IMR-90 (cell line): ENCODE results near the gene SMIM41. TPM values are rescaled to one million over a fixed set of nuclear protein-coding genes. Genes with fewer than 3 reads are reported as not detected.
A peak's percentile ranks its signal among the peaks of the same experiment; 100 is the strongest.

Source experiments
- ATAC-seq: fragments of 200-7000 bp; cut with Tn5 transposase; 2 replicates; pipeline ENCODE4 v1.9.1; 2020; ENCODE audit warnings: low read depth, mild to moderate bottlenecking, moderate library complexity
- BruUV-seq: library from RNA; stranded (reverse); fragments of 400-500 nt; replicated peaks from 2 replicates; lab custom pipeline; 2021; lab: Mats Ljungman, UMichigan
- CTCF ChIA-PET: fragments of 300-600 bp; formaldehyde crosslinking; extraction: SDS; loops from one replicate; lab custom pipeline; 2021; ENCODE audit warnings: antibody characterized with exemption; lab: Yijun Ruan, JAX
- POLR2A ChIA-PET: fragments of 300-600 bp; sonication (Branson Sonifier 250); formaldehyde crosslinking; loops from one replicate; lab custom pipeline; 2022; ENCODE audit warnings: antibody characterized with exemption; ENCODE audit not compliant: unreplicated experiment; lab: Charles Lee
- DNase-seq: peaks from one replicate; pipeline ENCODE4 v3.0.0; 2013
- H2AFZ ChIP-seq: replicated peaks from 2 replicates; pipeline ENCODE3; 2013; ENCODE audit warnings: low read length, mild to moderate bottlenecking; ENCODE audit not compliant: poor library complexity
- H2AK5ac ChIP-seq: 2 replicates; pipeline ENCODE4 v1.6.1; 2013; ENCODE audit warnings: low read depth, low read length, inconsistent platforms
- H2AK9ac ChIP-seq: replicated peaks from 2 replicates; pipeline ENCODE3; 2013; ENCODE audit warnings: mild to moderate bottlenecking, low read depth, low read length, moderate library complexity; ENCODE audit not compliant: poor library complexity
- H2BK120ac ChIP-seq: 2 replicates; pipeline ENCODE4 v1.6.1; 2013; ENCODE audit warnings: low read depth, low read length, inconsistent platforms
- H2BK15ac ChIP-seq: 3 replicates; pipeline ENCODE4 v1.6.1; 2013; ENCODE audit warnings: low read depth, low read length, inconsistent platforms
- H2BK20ac ChIP-seq: 2 replicates; pipeline ENCODE4 v1.6.1; 2013; ENCODE audit warnings: low read depth, mild to moderate bottlenecking, inconsistent platforms, low read length, moderate library complexity
- H2BK5ac ChIP-seq: 2 replicates; pipeline ENCODE4 v1.6.1; 2013; ENCODE audit warnings: mild to moderate bottlenecking, low read depth, low read length, inconsistent platforms; ENCODE audit not compliant: poor library complexity, severe bottlenecking
- H3K14ac ChIP-seq: replicated peaks from 2 replicates; pipeline ENCODE4 v1.6.1; 2013; ENCODE audit warnings: low read depth, low read length, inconsistent platforms
- H3K18ac ChIP-seq: 2 replicates; pipeline ENCODE4 v1.6.1; 2013; ENCODE audit warnings: low read depth, low read length, control low read depth
- H3K23ac ChIP-seq: 2 replicates; pipeline ENCODE4 v1.6.1; 2013; ENCODE audit warnings: low read depth, low read length, inconsistent platforms
- H3K27ac ChIP-seq: 2 replicates; pipeline ENCODE4 v1.5.1; 2013; ENCODE audit warnings: mild to moderate bottlenecking, control low read depth, low read length; ENCODE audit not compliant: insufficient read depth
- H3K27me3 ChIP-seq: 2 replicates; pipeline ENCODE4 v1.6.1; 2013; ENCODE audit warnings: low read length; ENCODE audit not compliant: control insufficient read depth, insufficient read depth
- H3K36me3 ChIP-seq: 2 replicates; pipeline ENCODE4 v1.6.1; 2013; ENCODE audit warnings: low read length, mixed read lengths; ENCODE audit not compliant: control insufficient read depth, insufficient read depth
- H3K4ac ChIP-seq: 2 replicates; pipeline ENCODE4 v1.6.1; 2013; ENCODE audit warnings: low read depth, low read length, inconsistent platforms
- H3K4me1 ChIP-seq: 2 replicates; pipeline ENCODE4 v1.6.1; 2013; ENCODE audit warnings: low read length, mixed read lengths; ENCODE audit not compliant: control insufficient read depth, insufficient read depth
- H3K4me2 ChIP-seq: 2 replicates; pipeline ENCODE4 v1.6.1; 2013; ENCODE audit warnings: low read depth, mild to moderate bottlenecking, control low read depth, low read length, moderate library complexity
- H3K4me3 ChIP-seq: 2 replicates; pipeline ENCODE4 v1.5.1; 2013; ENCODE audit warnings: low read depth, mild to moderate bottlenecking, control low read depth, low read length, moderate library complexity; ENCODE audit not compliant: insufficient read depth
- H3K56ac ChIP-seq: 2 replicates; pipeline ENCODE4 v1.6.1; 2013; ENCODE audit warnings: low read length, inconsistent platforms; ENCODE audit not compliant: insufficient read depth; ENCODE audit errors: extremely low read depth
- H3K79me1 ChIP-seq, 2 experiments: 2 replicates each; pipeline ENCODE4 v1.6.1; 2013; ENCODE audit warnings: low read length in 2 of 2, inconsistent platforms in 1 of 2, low read depth in 1 of 2
- H3K9ac ChIP-seq: 2 replicates; pipeline ENCODE4 v1.6.1; 2013; ENCODE audit warnings: low read depth, low read length, control low read depth
- H3K9me1 ChIP-seq: 2 replicates; pipeline ENCODE4 v1.6.1; 2013; ENCODE audit warnings: low read length, inconsistent platforms; ENCODE audit not compliant: insufficient read depth
- H3K9me3 ChIP-seq: 2 replicates; pipeline ENCODE4 v1.6.1; 2013; ENCODE audit warnings: low read length; ENCODE audit not compliant: control insufficient read depth, insufficient read depth
- H4K20me1 ChIP-seq: 2 replicates; pipeline ENCODE4 v1.6.1; 2013; ENCODE audit warnings: low read length, inconsistent platforms; ENCODE audit not compliant: insufficient read depth
- H4K5ac ChIP-seq: 2 replicates; pipeline ENCODE4 v1.6.1; 2013; ENCODE audit warnings: mild to moderate bottlenecking, low read depth, low read length, control low read depth
- H4K8ac ChIP-seq, 2 experiments: 2 replicates each; pipeline ENCODE4 v1.6.1; 2013; ENCODE audit warnings: low read depth in 2 of 2, low read length in 2 of 2, control low read depth in 1 of 2, inconsistent platforms in 1 of 2
- H4K91ac ChIP-seq: 2 replicates; pipeline ENCODE4 v1.6.1; 2013; ENCODE audit warnings: low read depth, low read length, inconsistent platforms; ENCODE audit not compliant: insufficient read depth
- CEBPB ChIP-seq: IDR thresholded peaks from 2 replicates; pipeline ENCODE4 v1.6.1; 2012; ENCODE audit warnings: low read depth, low read length, improper control_type of control experiment
- CHD1 ChIP-seq: IDR thresholded peaks from 2 replicates; pipeline ENCODE4 v1.6.1; 2012; ENCODE audit warnings: low read depth, low read length, improper control_type of control experiment
- FOS ChIP-seq: fragments of 150-350 bp; IDR thresholded peaks from 2 replicates; pipeline ENCODE4 v1.6.1; 2016; ENCODE audit warnings: low read depth, low read length
- MAFK ChIP-seq: IDR thresholded peaks from 2 replicates; pipeline ENCODE4 v1.6.1; 2012; ENCODE audit warnings: low read depth, low read length, improper control_type of control experiment
- MAZ ChIP-seq: IDR thresholded peaks from 2 replicates; pipeline ENCODE4 v1.6.1; 2012; ENCODE audit warnings: low read depth, mild to moderate bottlenecking, low read length, improper control_type of control experiment, moderate library complexity, borderline replicate concordance
- MXI1 ChIP-seq: IDR thresholded peaks from 2 replicates; pipeline ENCODE4 v1.6.1; 2012; ENCODE audit warnings: low read depth, mild to moderate bottlenecking, low read length, moderate library complexity, borderline replicate concordance
- NFE2L2 ChIP-seq: fragments of 150-350 bp; IDR thresholded peaks from 2 replicates; pipeline ENCODE4 v1.6.1; 2016; ENCODE audit warnings: low read depth, mild to moderate bottlenecking, low read length
- POLR2A ChIP-seq: IDR thresholded peaks from 2 replicates; pipeline ENCODE4 v1.6.1; 2012; ENCODE audit warnings: mild to moderate bottlenecking, low read depth, low read length
- RAD21 ChIP-seq: IDR thresholded peaks from 2 replicates; pipeline ENCODE4 v1.6.1; 2012; ENCODE audit warnings: low read length, improper control_type of control experiment
- RCOR1 ChIP-seq: IDR thresholded peaks from 2 replicates; pipeline ENCODE4 v1.6.1; 2012; ENCODE audit warnings: mild to moderate bottlenecking, low read length, improper control_type of control experiment; ENCODE audit not compliant: insufficient replicate concordance
- RFX5 ChIP-seq: IDR thresholded peaks from 2 replicates; pipeline ENCODE4 v1.8.0; 2012; ENCODE audit warnings: low read depth, mild to moderate bottlenecking, low read length, moderate library complexity
- SMC3 ChIP-seq: fragments of 150-350 bp; IDR thresholded peaks from 2 replicates; pipeline ENCODE4 v1.6.1; 2016; ENCODE audit warnings: low read depth, mild to moderate bottlenecking, antibody characterized with exemption, low read length, moderate library complexity
- whole genome bisulfite sequencing, 2 experiments: methylation state at CpG; one replicate each; pipeline versions ENCODE4 v1.1.5 to v1.1.7; 2013; ENCODE audit warnings: missing lambda C conversion rate in 2 of 2; ENCODE audit not compliant: insufficient read length in 1 of 2; ENCODE audit errors: extremely low coverage in 2 of 2; 5-methylcytosine and 5-hydroxymethylcytosine counted together
- dilution Hi-C: fragments of 300-500 bp; cut with HindIII; formaldehyde crosslinking; loops from one replicate; pipeline ENCODE4 v1.14.3; 2018; ENCODE audit warnings: low sequenced_read_pairs; ENCODE audit not compliant: unreplicated experiment
- in situ Hi-C: fragments of 300-500 bp; cut with MboI; formaldehyde crosslinking; loops from 3 replicates; pipeline ENCODE4 v1.14.3; 2019; ENCODE audit warnings: low sequenced_read_pairs, inconsistent platforms, mixed read lengths
- intact Hi-C: fragments of 100-400 bp; cut with micrococcal nuclease; formaldehyde crosslinking; loops from 2 replicates; pipeline ENCODE4 v1.10.0; 2022
- polyA plus RNA-seq, 3 experiments: library from polyadenylated mRNA; depleted of rRNA; stranded (reverse); fragments of >200 nt; gene quantifications; 2 replicates each; pipeline ENCODE4 v1.2.3, GENCODE V29; 2012; ENCODE audit warnings: low replicate concordance in 1 of 3
- total RNA-seq: library from RNA; depleted of rRNA; stranded (reverse); fragments of >200 nt; gene quantifications from 2 replicates; pipeline ENCODE4 v1.2.3, GENCODE V29; 2012
- TF ChIP-seq, protein P1 (sequence below): fragments of 150-350 bp; IDR thresholded peaks from 2 replicates; pipeline ENCODE4 v1.6.1; 2016; ENCODE audit warnings: low read depth, mild to moderate bottlenecking, low read length, moderate library complexity, borderline replicate concordance
- TF ChIP-seq, protein P2 (sequence below): fragments of 150-350 bp; IDR thresholded peaks from 2 replicates; pipeline ENCODE4 v1.6.1; 2017; ENCODE audit warnings: mild to moderate bottlenecking, antibody characterized with exemption, low read length, low read depth
- TF ChIP-seq, protein P3 (sequence below): conservative IDR thresholded peaks from 2 replicates; pipeline ENCODE4 v1.5.1; 2012; ENCODE audit warnings: mild to moderate bottlenecking, low read depth, low read length, improper control_type of control experiment

The SMIM41 gene
- total and polyA plus RNA-seq, 2 of the 4 experiments (the other 2 are of a cell fraction) = not detected

GRCh38 chr12:52074971-52075724 is 4.4 kb upstream of the SMIM41 start:
- H4K91ac ChIP-seq = no peak overlapping the region
- H3K27ac ChIP-seq = 0 out of 2 replicates have a peak overlapping the region, but pooled peaks have one; percentile 16
- H3K4me3 ChIP-seq = no peak overlapping the region
- peaks cover 28% of the 10 kb centered on the region for H3K9me1 ChIP-seq
- no peak overlapping the region for H3K4me2 ChIP-seq
- no peak overlapping the region for H3K4ac ChIP-seq
- dilution Hi-C loops = no loop called here
- no peak overlapping the region for H3K23ac ChIP-seq
- H2BK20ac ChIP-seq = no peak overlapping the region
- H3K18ac ChIP-seq = no peak overlapping the region
- H3K4me1 ChIP-seq = peaks cover 13% of the 10 kb centered on the region
- peak; percentile 28 for DNase-seq
- H4K5ac ChIP-seq = no peak overlapping the region
- no peaks in the 10 kb centered on the region for H3K27me3 ChIP-seq
- H2AK5ac ChIP-seq = no peak overlapping the region
- H4K20me1 ChIP-seq = peaks cover 91% of the 10 kb centered on the region
- H2BK15ac ChIP-seq = no peak overlapping the region
- no peak overlapping the region for H2AK9ac ChIP-seq
- no TSS peak for BruUV-seq
- in situ Hi-C loops = no loop called here
- WGBS, 2 experiments = no CpG with 5 or more reads among the region's 3 CpGs
- POLR2A ChIA-PET = no interaction called here
- no peak overlapping the region for H3K9ac ChIP-seq
- intact Hi-C loops = no loop called here
- peaks cover 22 to 92% of the 10 kb centered on the region in 2 experiments for H3K79me1 ChIP-seq
- H3K36me3 ChIP-seq = peaks cover 56% of the 10 kb centered on the region
- H2BK120ac ChIP-seq = no peak overlapping the region
- no peak overlapping the region for H4K8ac ChIP-seq
- no peak overlapping the region for H3K14ac ChIP-seq
- peak; percentile 24; the same call in 1 of the 2 replicates for ATAC-seq
- no peak overlapping the region for H3K56ac ChIP-seq
- H3K9me3 ChIP-seq = no peaks in the 10 kb centered on the region
- CTCF ChIA-PET = interaction anchor here (1.3 kb wide), 1 partner anchor 50 kb away, joined by 6 read pairs; no protein-coding TSS in a partner anchor
- no peak overlapping the region for H2AFZ ChIP-seq
- no peak overlapping the region for H2BK5ac ChIP-seq
- no peak for TF ChIP-seq RCOR1
- TF ChIP-seq, protein P1, sequence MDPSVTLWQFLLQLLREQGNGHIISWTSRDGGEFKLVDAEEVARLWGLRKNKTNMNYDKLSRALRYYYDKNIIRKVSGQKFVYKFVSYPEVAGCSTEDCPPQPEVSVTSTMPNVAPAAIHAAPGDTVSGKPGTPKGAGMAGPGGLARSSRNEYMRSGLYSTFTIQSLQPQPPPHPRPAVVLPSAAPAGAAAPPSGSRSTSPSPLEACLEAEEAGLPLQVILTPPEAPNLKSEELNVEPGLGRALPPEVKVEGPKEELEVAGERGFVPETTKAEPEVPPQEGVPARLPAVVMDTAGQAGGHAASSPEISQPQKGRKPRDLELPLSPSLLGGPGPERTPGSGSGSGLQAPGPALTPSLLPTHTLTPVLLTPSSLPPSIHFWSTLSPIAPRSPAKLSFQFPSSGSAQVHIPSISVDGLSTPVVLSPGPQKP = no peak
- no peak for TF ChIP-seq MAFK
- no peak for TF ChIP-seq MXI1
- no peak for TF ChIP-seq CHD1
- no peak for TF ChIP-seq RAD21
- TF ChIP-seq, protein P2, sequence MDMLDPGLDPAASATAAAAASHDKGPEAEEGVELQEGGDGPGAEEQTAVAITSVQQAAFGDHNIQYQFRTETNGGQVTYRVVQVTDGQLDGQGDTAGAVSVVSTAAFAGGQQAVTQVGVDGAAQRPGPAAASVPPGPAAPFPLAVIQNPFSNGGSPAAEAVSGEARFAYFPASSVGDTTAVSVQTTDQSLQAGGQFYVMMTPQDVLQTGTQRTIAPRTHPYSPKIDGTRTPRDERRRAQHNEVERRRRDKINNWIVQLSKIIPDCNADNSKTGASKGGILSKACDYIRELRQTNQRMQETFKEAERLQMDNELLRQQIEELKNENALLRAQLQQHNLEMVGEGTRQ = no peak
- no peak for TF ChIP-seq RFX5
- TF ChIP-seq FOS = no peak
- no peak for TF ChIP-seq NFE2L2
- no peak for TF ChIP-seq MAZ
- no peak for TF ChIP-seq POLR2A
- TF ChIP-seq, protein P3, sequence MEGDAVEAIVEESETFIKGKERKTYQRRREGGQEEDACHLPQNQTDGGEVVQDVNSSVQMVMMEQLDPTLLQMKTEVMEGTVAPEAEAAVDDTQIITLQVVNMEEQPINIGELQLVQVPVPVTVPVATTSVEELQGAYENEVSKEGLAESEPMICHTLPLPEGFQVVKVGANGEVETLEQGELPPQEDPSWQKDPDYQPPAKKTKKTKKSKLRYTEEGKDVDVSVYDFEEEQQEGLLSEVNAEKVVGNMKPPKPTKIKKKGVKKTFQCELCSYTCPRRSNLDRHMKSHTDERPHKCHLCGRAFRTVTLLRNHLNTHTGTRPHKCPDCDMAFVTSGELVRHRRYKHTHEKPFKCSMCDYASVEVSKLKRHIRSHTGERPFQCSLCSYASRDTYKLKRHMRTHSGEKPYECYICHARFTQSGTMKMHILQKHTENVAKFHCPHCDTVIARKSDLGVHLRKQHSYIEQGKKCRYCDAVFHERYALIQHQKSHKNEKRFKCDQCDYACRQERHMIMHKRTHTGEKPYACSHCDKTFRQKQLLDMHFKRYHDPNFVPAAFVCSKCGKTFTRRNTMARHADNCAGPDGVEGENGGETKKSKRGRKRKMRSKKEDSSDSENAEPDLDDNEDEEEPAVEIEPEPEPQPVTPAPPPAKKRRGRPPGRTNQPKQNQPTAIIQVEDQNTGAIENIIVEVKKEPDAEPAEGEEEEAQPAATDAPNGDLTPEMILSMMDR = no peak
- TF ChIP-seq SMC3 = no peak
- no peak for TF ChIP-seq CEBPB
